Small intestine (tissue), 7 donors: ENCODE measurements around the gene NKD1. TPM values are rescaled to one million over a fixed set of nuclear protein-coding genes. Genes with fewer than 3 reads are reported as not detected.
"Not testable (repeated sequence)": the region's sequence is repeated elsewhere in the genome, so short reads cannot be mapped to it uniquely, and the experiment has no call there.

ENCODE experiments used
- DNase-seq, 2 donors: peaks; one replicate each; pipeline versions ENCODE4 v3.0.0 to v3.0.0-alpha.2; 2013
- FAIRE-seq: peaks from 2 replicates; lab custom pipeline; 2012; peaks lifted over from hg19 to GRCh38; lab: Jason Lieb, UNC
- H3K27ac ChIP-seq, 3 donors: one replicate each; pipeline ENCODE4 v1.5.1; 2013; ENCODE audit warnings: low read length in 2 of 3, mild to moderate bottlenecking in 2 of 3, control low read depth in 1 of 3, inconsistent platforms in 1 of 3, low read depth in 1 of 3, moderate library complexity in 1 of 3
- H3K27me3 ChIP-seq, 3 donors: one replicate each; pipeline ENCODE4 v1.6.1; 2013; ENCODE audit warnings: low read length in 3 of 3, inconsistent platforms in 1 of 3; ENCODE audit not compliant: control insufficient read depth in 3 of 3, insufficient read depth in 3 of 3
- H3K36me3 ChIP-seq, 3 donors: one replicate each; pipeline ENCODE4 v1.6.1; 2013; ENCODE audit warnings: low read length in 3 of 3, inconsistent platforms in 1 of 3, low read depth in 1 of 3, mild to moderate bottlenecking in 1 of 3, moderate library complexity in 1 of 3; ENCODE audit not compliant: control insufficient read depth in 3 of 3, insufficient read depth in 2 of 3
- H3K4me1 ChIP-seq, 3 donors: one replicate each; pipeline ENCODE4 v1.6.1; 2013; ENCODE audit warnings: low read length in 2 of 3, inconsistent platforms in 1 of 3, low read depth in 1 of 3, mild to moderate bottlenecking in 1 of 3, moderate library complexity in 1 of 3; ENCODE audit not compliant: control insufficient read depth in 3 of 3, insufficient read depth in 2 of 3
- H3K4me3 ChIP-seq, 3 donors: one replicate each; pipeline ENCODE4 v1.5.1; 2013; ENCODE audit warnings: low read length in 3 of 3, control low read depth in 1 of 3, inconsistent platforms in 1 of 3, low read depth in 1 of 3, mild to moderate bottlenecking in 1 of 3, moderate library complexity in 1 of 3
- H3K9me3 ChIP-seq, 2 donors: one replicate each; pipeline ENCODE4 v1.6.1; 2013; ENCODE audit warnings: low read depth in 1 of 2, low read length in 1 of 2; ENCODE audit not compliant: control insufficient read depth in 2 of 2, insufficient read depth in 1 of 2
- WGBS, 3 donors: extraction: QIAGEN DNeasy Blood & Tissue Kit; methylation state at CpG; one replicate each; pipeline ENCODE4 v1.1.7; 2013; 5-methylcytosine and 5-hydroxymethylcytosine counted together
- polyA plus RNA-seq, 4 donors: library from polyadenylated mRNA; stranded (reverse) in 3 of 4; unstranded in 1 of 4; fragments of 200-250 nt in 3 of 4; fragments of 120-200 nt in 1 of 4; gene quantifications; one replicate each; pipeline versions ENCODE4 v1.2.1 to v1.2.3, GENCODE V29; 2013
- donor health status: healthy with polysubstance abuse.
- donor health status: control.
- donor health status: control.
- donor health status: Bipolar disorder and iron deficiency.
- donor health status: healthy.

Gene NKD1
- polyA plus RNA-seq, 4 donors, result 0.22 to 2.9 (median 1.3) TPM

- 91 to 100% (median 93%) methylated on average over 3 of the region's 3 CpGs for WGBS, 3 donors
- Histone ChIP-seq H3K36me3 (peaks cover 0 to 10% (median 0%) of the 10 kb centered on the region in 3 donors), H3K27me3 (no peaks in the 10 kb centered on the region), H3K4me1 (no peaks in the 10 kb centered on the region), H3K4me3 (no peak overlapping the region), H3K27ac (no peak overlapping the region), H3K9me3 (no peaks in the 10 kb centered on the region)
- FAIRE-seq (no peak), DNase-seq (no peak)
Observed at GRCh38 chr16:50576403-50577113, 28.4 kb downstream of the NKD1 start.

GRCh38 chr16:50578137-50578536 is 29.9 kb downstream of the NKD1 start:
- FAIRE-seq, result no peak
- H3K4me1 ChIP-seq, result no peaks in the 10 kb centered on the region
- DNase-seq, result no peak
- H3K27me3 ChIP-seq, result no peaks in the 10 kb centered on the region
- H3K4me3 ChIP-seq, result no peak overlapping the region
- H3K36me3 ChIP-seq, result peaks cover 0 to 10% (median 0%) of the 10 kb centered on the region in 3 donors
- WGBS, 3 donors, result 49 to 56% (median 53%) methylated on average over 2 of the region's 2 CpGs
- no peak overlapping the region for H3K27ac ChIP-seq
- no peaks in the 10 kb centered on the region for H3K9me3 ChIP-seq

GRCh38 chr16:50579373-50579772 is 31.2 kb downstream of the NKD1 start:
- not testable (repeated sequence) for H3K4me1 ChIP-seq, FAIRE-seq, H3K4me3 ChIP-seq, H3K9me3 ChIP-seq, H3K27me3 ChIP-seq, H3K36me3 ChIP-seq, DNase-seq, H3K27ac ChIP-seq
- 97 to 98% (median 98%) methylated on average over 31 to 32 of the region's 32 CpGs for WGBS, 3 donors

- DNase-seq (no peak), FAIRE-seq (no peak)
- no peak overlapping the region for H3K4me3 ChIP-seq
- 84 to 96% (median 88%) methylated on average over 8 of the region's 8 CpGs for WGBS, 3 donors
- H3K36me3 ChIP-seq, result peaks cover 0 to 10% (median 0%) of the 10 kb centered on the region in 3 donors
- no peaks in the 10 kb centered on the region for H3K27me3 ChIP-seq
- H3K27ac ChIP-seq, result no peak overlapping the region
- peaks cover 0 to 3% (median 0%) of the 10 kb centered on the region in 3 donors for H3K4me1 ChIP-seq
- no peaks in the 10 kb centered on the region for H3K9me3 ChIP-seq
Observed at GRCh38 chr16:50580180-50580798, 32.1 kb downstream of the NKD1 start.

GRCh38 chr16:50581845-50582244 is 33.6 kb downstream of the NKD1 start:
- WGBS, 3 donors, result 79 to 90% (median 86%) methylated on average over 4 of the region's 4 CpGs
- H3K9me3 ChIP-seq, result no peaks in the 10 kb centered on the region
- H3K4me3 ChIP-seq, result no peak overlapping the region
- DNase-seq (no peak), FAIRE-seq (no peak)
- H3K36me3 ChIP-seq, result peaks cover 0 to 6% (median 0%) of the 10 kb centered on the region in 3 donors
- H3K4me1 ChIP-seq, result peaks cover 0 to 9% (median 0%) of the 10 kb centered on the region in 3 donors
- no peaks in the 10 kb centered on the region for H3K27me3 ChIP-seq
- no peak overlapping the region for H3K27ac ChIP-seq

- no peak overlapping the region for H3K4me3 ChIP-seq
- H3K27me3 ChIP-seq, result no peaks in the 10 kb centered on the region
- H3K4me1 ChIP-seq, result peaks cover 0 to 9% (median 0%) of the 10 kb centered on the region in 3 donors
- H3K27ac ChIP-seq, result no peak overlapping the region
- FAIRE-seq, result no peak
- no peaks in the 10 kb centered on the region for H3K9me3 ChIP-seq
- WGBS, 3 donors, result 81 to 95% (median 91%) methylated on average over 3 of the region's 3 CpGs
- H3K36me3 ChIP-seq, result peaks cover 0 to 6% (median 0%) of the 10 kb centered on the region in 3 donors
- no peak for DNase-seq
Observed at GRCh38 chr16:50583211-50583610, 35.0 kb downstream of the NKD1 start.

GRCh38 chr16:50584033-50584722 is 36.0 kb downstream of the NKD1 start:
- 63 to 71% (median 63%) methylated on average over 6 of the region's 6 CpGs for WGBS, 3 donors
- Histone ChIP-seq H3K9me3 (no peaks in the 10 kb centered on the region), H3K27me3 (no peaks in the 10 kb centered on the region), H3K36me3 (peaks cover 0 to 4% (median 0%) of the 10 kb centered on the region in 3 donors), H3K4me3 (no peak overlapping the region), H3K27ac (peak overlapping the region in 1 of 3 donors; percentile 27), H3K4me1 (peaks cover 0 to 9% (median 0%) of the 10 kb centered on the region in 3 donors)
- DNase-seq, result no peak
- no peak for FAIRE-seq

GRCh38 chr16:50585331-50585776 is 37.2 kb downstream of the NKD1 start:
- H3K4me1 ChIP-seq, result peaks cover 0 to 9% (median 0%) of the 10 kb centered on the region in 3 donors
- H3K9me3 ChIP-seq, result no peaks in the 10 kb centered on the region
- H3K27ac ChIP-seq, result peak overlapping the region in 2 of 3 donors; percentile 19 to 51
- H3K36me3 ChIP-seq, result no peaks in the 10 kb centered on the region
- FAIRE-seq (no peak), DNase-seq (peak in 1 of 2 donors; percentile 40)
- no peaks in the 10 kb centered on the region for H3K27me3 ChIP-seq
- H3K4me3 ChIP-seq, result no peak overlapping the region
- WGBS, 3 donors, result 62 to 86% (median 79%) methylated on average over 16 of the region's 16 CpGs
